ENCODE data around the gene FKBP4.

The FKBP4 gene

DNA sequence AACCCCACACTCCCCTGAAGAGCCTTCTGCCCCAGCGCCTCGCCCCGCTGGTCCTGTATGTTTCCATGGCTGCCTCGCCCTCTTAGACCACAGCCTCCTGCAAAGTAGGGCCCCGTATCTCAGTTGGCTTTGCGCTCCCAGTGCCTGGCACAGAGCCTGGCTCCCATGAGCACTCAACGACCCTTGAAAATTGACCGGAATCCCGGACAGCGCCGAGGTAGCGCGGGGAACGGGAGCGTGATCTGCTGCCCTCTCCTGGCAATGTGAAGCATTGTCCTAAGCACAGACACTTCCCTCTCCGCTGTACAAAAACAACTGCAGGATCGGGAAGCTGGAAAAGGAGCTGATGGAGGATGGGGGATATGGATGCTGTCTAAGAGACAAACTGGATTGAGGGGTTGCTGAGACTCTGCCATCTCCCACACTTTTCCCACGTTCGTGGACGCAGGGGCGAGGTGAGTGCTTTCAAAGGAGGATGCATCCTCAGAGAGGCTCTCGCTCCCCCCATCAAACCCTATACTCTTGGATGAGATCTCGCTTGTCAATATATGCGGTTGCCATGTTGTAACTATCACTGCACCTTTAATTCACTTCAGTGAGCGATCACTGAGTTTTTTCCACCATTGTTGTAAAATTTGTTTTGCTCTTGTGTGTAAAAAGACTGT, 10.7 kb upstream of the FKBP4 start:
- DNase-seq, result peak in 1 of 2 experiments; percentile 34

DNA sequence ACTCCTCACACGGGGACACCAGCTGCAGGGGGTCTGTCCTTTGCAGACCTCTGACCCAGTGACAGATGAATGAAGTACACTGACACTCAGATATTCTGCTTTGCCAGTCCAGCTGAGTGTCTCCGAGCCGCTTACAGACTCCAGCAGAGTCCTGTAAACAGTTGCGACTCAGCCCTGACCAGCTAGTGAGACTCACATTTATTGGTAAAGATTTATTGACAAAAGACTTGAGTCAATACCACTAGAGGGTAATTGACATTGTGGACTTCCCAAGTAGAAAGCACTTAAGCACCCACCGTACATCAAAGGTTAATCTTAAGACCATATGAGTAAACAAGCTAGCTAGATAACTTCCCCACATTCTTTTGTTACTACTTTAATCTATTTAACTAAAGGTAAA, 9.8 kb upstream of the FKBP4 start:
- DNase-seq, result no peak

DNA sequence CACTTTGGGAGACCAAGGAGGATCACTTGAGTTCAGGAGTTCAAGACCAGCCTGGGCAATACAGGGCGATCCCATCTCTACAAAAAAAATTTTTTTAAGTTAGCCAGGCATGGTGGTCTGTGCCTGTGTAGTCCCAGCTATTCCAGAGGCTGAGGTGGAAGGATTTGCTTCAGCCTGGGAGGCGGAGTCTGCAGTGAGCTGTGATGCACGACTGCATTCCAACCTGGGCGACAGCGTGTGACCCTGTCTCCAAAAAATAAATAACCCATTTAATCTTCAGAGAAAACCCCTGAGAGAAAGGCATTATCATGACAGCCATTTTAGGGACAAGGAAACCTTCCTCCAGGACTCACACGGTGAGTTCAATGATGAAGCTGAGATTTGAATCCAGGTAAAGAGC, 3.7 kb upstream of the FKBP4 start:
- no peak for DNase-seq

DNA sequence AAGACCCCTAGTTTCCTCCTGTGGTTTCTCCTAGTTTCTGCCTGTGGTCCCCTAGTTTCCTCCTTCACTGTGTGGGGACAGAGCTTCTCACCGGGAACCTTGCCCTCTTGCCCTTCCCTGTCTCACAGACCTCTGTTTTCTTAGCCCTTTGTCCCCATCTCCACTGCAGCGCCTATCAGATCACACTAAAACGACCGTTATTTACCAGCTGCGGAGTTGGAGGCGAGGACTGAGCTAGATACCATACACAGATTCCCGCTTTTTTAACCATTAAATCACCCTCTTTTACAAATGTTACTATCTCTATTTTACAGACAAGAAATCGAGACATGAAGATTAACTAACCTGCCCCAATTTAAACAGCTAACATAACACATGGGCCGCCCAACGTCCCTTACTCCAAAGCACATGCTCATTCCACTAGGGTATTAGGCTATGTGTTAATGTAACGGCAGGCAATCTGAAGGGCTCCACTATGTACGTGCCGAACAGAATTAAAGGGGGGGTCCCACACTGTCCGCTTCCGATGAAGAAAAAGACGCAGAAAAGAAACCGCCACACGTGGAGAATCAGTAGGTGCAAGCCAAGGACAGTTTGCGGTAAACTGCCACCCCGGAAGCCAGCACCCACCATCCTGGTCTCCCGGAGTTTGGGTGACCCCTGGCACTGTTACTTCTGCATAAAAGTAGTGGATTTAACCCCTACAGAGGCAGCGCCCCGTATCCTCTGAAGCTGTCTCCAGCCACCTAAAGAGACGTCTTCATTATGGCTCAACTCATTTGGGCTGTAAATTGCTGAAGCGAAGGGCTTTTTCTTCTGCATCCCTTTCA, 1.9 kb upstream of the FKBP4 start:
- no peak for DNase-seq

DNA sequence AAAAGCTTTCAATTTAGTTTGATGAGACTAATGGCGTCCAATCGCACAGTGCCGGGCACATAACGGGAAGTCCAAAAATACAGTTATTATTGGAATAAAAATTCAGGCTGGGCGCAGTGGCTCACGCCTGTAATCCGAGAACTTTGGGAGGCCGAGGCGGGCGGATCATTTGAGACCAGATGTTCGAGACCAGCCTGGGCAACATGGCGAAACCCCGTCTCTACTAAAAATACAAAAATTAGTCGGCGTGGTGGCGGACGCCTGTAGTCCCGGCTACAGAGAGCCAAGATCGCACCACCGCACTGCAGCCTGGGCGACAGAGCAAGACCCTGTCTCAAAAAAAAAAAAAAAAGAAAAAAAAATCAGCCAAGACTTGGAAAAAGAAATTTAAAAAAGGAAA, 1.2 kb upstream of the FKBP4 start:
- DNase-seq, result no peak

DNA sequence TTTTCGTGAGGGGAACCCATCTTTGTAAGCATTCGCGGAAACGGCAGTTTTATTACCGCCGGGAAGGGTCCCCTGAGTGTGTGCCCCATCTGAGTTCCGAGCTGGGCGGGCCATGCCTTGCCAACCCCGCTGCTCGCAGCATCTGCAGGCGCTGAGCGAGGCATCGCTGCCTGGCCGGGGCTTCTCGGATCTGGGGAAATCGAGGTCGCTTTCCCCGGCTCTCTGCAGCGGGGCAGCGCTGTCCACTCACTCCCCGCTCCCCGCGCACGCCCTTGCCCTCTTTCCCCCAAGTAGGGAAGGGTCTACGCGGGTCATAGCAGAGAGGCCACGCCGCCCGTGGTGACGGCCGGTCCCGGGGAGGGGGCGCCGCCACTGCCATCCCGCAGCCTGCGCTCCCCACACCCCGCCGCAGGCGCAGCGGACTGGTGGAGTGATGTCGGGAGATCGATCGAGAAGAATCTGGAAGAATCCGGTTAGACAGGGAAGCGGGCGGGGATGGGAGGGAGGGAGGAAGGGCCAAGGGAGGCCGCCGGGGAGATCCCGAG, 507 bp upstream of the FKBP4 start:
- no peak for DNase-seq

DNA sequence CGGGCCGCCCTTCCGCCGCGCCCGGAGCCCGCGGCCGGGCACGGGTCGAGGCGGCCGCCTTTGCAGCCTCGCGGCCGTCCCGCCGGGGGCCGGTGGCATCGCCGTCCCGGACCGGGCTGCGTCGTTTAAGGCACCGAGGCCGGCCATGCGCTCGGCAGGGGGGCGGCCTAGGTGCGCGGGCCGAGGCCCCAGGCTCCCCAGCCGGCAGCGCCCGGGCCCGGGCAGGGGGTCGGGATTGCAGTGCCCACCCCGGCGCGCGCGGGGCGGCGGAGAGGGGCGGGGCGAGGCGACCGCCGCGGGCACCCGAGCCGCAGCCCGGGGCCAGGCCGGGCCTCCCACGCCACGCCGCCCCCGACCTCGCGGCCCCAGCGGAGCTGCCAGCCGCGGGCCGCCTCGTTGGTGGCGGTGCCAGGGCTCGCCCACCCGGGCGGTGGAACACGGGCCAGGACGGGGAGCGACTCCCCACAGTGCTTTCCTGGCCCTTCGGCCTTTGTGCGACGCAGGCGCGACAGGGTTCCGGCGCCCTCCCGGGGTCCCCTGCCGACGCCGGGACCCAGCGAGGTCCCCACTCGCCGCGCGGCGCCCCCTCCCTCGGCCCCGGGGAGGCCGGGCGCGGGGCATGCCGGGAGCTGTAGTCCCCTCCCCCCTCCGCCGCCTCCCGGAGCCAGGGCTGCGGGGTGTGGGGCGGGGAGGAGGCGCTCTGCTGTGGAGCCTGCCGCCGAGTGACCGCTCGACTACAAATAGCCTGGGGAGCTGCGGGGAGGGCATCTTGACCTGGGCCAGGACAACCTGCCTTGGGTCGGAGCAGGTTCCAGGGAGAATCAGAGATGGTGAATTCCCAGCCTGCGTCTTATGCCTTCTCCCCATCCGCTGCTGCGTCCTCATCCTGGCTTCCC, 769 bp downstream of the FKBP4 start:
- DNase-seq, result no peak

DNA sequence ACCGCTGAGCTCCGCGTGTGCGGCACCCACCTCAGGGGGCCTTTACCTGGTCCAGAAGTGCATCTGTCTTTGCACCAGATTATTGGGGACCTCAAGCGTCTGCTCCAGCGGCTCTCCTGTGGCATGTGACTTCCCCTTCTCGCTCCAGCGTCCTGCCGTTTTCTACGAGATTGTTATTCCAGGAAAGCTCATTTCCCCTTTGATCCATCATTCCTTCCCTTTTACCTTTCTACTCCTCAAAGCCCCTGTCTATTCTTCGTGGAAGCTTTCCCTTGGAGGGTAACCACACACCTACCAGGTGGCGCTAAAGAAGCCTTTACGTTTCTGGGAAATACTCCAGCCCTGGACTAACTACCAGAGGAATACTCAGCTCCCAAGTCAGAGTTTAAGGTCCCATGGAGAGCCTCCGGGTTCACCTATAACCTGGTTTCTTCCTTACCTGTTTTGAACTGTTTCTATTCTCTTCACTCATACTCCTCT, 1.5 kb downstream of the FKBP4 start:
- no peak for DNase-seq

DNA sequence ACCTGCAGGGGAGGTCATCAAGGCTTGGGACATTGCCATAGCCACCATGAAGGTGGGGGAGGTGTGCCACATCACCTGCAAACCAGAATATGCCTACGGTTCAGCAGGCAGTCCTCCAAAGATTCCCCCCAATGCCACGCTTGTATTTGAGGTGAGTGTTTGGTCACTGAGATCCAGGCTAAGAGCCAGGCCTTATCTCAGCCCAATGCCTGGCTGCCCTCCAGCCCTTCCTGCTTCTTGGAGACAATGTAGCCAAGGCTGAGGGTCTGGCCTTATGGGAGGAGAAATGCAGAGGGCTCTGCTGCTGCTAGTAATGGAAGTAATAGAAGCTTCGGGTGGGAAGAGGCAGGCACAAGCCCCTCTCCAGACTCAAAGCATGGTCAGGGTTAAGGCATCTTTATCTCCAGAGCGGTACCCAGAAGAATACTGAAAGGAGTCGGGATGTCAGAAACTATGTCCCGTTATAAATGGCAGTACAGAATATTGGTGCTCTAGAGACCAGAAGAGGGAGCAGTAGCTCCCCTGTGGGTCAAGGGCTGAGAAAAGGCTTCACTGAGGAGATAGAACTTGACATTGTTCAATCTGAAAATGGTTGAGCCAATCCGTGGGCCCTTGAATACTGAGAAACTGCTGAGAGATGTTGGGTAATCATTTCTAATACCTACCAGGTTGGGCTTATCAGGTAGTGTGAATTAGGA, 3.1 kb downstream of the FKBP4 start:
- no peak for DNase-seq

DNA sequence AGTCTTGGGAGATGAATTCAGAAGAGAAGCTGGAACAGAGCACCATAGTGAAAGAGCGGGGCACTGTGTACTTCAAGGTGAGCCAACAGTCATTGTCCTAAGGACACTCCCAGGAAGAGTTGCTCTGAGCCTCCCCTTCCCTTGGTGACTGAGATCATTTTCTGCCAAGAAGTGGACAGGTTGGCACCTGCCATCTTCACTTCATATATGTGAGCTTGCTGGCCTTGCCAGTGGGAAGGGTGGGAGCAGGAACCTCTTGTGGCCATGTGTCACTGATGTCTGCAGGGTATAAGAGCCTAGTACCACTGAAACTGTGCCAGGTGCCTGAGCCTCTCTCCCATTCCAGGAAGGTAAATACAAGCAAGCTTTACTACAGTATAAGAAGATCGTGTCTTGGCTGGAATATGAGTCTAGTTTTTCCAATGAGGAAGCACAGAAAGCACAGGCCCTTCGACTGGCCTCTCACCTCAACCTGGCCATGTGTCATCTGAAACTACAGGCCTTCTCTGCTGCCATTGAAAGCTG, 5.3 kb downstream of the FKBP4 start:
- DNase-seq, result no peak

DNA sequence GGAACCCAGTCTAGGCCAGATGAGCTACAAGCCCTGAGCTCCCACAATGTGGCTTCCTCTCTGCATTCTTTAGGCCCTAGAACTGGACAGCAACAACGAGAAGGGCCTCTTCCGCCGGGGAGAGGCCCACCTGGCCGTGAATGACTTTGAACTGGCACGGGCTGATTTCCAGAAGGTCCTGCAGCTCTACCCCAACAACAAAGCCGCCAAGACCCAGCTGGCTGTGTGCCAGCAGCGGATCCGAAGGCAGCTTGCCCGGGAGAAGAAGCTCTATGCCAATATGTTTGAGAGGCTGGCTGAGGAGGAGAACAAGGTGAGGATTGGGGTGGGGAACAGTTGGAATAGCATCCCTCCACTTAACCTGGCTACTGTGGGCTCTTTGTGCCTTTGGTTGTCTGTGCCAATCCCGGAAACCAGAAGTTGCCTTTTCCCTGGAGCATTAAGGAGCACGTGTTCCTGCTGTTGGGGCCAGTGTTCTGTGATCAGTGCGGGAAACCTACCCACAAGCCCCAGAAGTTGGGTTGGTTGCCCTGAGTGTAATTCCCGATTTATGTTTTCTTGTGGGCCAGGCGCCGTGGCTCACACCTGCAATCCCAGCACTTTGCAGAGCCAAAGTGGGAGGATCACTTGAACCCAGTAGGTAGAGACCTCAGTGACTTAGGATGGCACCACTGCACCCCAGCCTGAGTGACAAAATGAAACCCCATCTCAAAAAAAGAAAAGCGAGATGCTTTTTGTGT, 6.4 kb downstream of the FKBP4 start:
- DNase-seq, result peak; percentile 77 to 92

DNA sequence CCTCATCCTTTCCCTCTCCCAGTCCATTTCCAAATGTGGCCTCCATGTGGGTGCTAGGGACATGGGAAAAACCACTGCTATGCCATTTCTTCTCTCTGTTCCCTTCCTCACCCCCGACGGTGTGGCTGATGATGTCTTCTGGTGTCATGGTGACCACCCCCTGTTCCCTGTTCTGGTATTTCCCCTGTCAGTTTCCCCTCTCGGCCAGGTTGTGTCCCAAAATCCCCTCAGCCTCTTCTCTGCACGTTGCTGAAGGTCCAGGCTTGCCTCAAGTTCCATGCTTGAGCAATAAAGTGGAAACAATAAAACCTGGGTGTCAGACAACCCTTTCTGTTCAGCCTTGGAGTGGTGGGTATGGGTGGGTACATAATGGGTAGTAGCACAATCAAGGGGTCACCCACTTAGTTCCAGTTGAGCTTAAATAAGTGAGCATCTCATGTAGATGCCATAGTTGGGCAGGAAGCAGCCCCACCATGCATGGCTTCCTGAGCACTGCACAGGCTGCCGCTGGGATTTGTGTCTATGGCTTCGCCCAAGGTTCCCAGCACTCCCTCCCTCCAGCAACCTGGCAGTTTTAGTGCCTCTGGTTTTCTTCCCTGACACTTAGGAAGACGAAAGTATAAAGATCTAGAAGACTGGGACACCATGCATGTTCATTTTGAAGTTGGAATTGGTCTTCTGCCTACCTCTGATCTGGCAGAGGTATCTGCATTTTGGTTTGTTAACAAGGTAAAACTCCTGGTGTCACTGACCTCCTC, 9.0 kb downstream of the FKBP4 start:
- no peak for DNase-seq

DNA sequence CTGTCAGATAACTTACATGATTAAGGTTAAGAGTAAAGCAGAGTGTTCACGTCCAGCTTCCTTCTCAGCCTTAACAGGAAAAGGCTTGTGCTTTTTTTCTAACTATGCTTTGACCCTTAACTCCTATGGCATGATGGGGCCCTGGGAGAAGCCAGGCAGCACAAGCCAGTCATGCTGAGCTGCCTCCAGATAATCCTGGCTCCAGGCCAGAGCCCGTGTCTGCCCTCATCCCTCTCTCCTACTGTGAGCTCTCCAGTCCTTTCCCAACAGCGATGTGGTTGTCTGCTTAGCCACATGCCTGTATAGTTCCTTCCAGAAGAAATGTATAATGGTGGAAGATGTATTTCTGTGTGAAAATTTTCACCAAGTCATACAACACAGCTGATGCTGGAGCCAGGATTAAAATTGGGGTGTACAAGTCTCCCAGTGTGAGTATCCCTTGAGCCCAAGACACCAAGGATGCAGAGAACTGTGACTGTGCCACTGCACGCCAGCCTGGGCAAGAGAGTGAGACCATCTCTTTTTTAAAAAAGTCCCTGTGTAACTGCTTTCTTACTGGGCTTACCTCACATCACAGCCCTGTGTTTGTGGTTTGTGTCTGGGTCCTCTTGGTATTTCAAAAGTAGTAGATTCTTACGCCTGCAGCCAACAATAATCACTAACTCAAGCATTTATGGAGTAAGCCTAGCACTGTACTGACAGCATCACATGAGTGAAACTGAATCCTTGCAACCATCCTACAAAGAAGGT, 9.8 kb downstream of the FKBP4 start:
- DNase-seq, result peak in 1 of 2 experiments; percentile 23

DNA sequence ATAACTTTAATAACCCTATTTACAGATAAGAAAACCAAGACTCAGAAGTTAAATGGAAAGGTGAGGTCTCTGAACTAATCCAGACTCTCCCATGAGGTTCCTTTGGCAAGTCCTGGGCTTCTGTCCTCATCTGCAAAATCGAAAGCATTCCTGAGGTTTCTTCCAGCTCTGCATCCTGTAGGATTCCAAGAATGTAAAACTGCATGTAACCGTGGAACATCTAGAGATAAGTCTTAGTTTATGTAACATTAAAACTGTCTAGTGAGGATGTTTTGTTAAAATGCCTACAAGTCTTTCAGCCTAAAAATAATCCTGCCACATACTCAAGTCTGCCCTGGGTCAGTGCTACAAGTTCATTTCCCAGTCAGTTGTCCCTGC, 10.4 kb downstream of the FKBP4 start:
- no peak for DNase-seq

DNA sequence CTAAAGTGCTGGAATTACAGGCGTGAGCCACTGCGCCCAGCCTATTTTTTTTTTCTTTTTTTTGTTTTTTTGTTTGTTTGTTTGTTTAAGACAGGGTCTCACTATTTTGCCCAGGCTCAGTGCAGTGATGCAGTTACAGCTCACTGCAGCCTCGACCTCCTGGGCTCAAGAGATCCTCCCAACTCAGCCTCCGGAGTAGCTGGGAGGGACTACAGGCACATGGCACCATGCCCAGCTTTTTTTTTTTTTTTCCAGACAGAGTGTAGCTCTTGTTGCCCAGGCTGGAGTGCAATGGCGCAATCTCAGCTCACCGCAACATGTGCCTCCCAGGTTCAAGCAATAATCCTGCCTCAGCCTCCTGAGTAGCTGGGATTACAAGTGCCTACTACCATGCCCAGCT, 11.9 kb downstream of the FKBP4 start:
- DNase-seq, result no peak

DNA sequence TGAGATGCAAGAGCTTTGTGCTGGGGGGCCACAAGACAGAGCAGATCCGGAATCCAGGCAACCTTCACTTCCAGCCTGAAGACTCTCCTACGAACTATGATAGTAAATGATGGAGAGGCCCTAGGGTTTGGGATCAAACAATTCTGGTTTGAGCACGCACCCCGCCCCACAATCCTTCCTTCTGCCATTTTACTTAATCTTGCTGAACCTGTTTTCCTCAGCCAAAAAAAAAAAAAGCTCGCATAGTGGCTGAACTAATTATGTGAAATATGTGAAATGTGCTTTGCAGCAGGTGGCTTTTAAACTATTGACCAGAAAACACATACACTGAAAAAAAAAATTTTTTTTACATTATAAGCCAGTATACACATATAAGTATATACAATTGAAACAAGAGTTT, 17.0 kb downstream of the FKBP4 start:
- no peak for DNase-seq

DNA sequence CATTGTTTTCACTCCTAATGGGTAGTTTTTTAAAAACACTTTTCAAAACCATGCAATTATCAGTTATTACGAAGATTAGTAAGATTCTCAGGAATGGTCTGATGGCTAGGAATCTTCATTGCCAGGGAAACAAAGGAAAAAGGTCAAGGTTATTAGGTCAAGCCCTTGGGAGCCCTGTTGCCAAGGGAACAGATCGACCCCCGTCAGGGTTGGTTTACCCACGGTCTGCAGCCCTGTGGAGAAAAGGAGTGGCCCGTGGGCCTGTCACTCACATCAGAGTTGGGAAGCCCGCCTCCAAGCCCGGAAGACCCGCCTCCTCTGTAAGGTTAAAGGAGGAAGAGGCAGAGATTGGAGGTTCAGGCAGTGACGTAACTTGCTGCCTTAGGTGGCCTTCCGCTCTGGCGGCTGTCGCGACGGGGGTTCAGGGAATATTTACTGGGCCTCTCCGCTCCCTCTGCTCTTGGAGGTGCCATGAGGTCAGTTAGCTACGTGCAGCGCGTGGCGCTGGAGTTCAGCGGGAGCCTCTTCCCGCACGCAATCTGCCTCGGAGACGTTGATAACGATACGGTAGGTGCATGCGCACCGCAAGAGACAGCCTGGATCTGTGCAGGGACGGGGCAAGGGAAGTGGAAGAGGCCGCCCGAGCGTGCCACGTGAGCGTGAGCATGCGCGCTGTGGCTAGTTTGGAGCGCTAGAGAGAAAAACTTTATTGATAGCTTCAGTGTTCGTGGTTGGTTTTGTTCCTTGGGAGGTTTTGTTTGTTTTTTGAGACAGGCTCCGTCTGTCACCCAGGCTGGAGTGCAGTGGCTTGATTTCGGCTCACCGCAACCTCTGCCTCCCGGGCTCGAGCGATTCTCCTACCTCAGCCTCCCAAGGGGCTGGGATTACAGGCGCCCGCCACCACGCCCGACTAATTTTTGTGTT, 17.8 kb downstream of the FKBP4 start, which contains the start of gene ITFG2:
Gene ITFG2, plus strand, starts transcription at position 379 of the 924 bp plus-strand sequence. Its CDS starts 93 bp downstream, at position 472.
- DNase-seq, result peak; percentile 97 to 99
